HG03439 (cell line): ENCODE measurements around the gene BANF1.
A peak's percentile ranks its signal among the peaks of the same experiment; 100 is the strongest.

ENCODE experiments used
- ATAC-seq: cut with Tn5 transposase; IDR thresholded peaks from one replicate; pipeline ENCODE4 v1.9.1; 2021; ENCODE audit warnings: mild to moderate bottlenecking, moderate library complexity; ENCODE audit not compliant: unreplicated experiment

Gene BANF1

DNA sequence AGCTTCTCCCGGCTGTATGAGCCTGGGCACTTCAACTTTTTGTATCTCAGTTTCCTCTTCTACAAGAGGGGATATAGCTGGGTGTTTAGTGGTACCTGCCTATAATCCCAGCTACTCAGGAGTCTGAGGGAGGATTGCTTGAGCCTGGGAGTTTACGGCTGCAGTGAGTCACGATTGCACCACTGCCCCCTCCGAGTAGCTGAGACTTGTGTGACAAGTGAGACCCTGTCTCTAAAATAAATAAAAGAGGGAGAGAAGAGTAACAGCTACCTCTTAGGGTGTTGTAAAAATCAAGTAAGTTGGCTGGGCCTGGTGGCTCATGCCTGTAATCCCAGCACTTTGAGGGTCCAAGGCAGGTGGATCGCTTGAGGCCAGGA is 34.0 kb downstream of the BANF1 start:
- no peak for ATAC-seq

DNA sequence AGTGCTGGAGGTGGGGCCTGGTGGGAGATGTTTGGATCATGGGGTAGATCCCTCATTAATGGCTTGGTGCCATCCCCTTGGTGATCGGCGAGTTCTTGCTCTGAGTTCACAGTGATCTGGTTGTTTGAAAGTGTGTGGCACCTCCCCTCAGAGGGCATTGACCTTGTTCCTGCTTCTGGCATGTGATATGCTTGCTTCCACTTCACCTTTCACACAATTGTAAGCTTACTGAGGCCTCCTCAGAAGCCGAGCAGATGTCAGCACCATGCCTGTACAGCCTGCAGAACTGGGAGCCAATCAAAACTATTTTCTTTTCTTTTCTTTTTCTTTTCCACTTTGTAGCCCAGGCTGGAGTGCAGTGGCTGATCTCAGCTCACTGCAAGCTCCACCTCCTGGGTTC is 35.0 kb downstream of the BANF1 start:
- no peak for ATAC-seq

GRCh38 chr11:66039765-66040164 is 37.5 kb downstream of the BANF1 start:
- ATAC-seq: no peak

DNA sequence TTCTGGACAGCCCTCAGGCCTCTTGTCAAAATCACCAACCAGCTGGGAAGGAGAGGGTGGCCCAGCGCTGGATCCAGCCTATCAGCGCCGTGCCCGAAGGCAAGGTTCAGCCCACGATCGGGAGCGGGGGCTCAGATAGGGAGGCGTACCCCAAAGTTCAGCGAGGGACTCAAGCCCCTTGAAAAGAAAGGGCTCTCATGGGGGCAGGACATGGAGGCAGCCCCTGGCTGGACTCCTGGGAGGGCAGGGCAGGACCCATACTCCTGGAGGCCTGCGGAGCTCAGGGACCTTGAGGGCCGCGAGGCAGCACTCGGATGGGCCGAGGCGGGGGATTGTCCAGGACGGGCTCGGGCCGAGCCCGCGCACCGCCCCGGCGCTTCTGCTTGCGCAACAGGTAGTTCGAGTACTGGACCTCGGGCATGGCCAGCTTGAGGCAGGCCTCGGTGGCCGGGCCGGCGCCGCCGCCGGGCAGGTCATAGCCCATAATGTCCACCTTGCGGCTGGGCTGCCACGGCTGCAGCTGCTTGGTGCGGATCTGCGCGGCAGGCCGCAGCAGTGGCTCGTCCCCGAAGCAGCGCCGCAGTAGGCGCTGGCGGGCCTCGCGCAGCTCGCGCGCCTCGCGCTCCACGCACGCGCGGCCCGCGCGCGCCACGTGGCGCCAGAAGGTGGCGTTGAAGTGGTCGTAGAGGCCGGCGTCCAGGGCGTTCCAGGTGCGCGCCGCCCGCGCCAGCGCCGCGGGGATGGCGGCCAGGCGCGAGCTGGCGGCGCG is 40.1 kb downstream of the BANF1 start:
- no peak for ATAC-seq

GRCh38 chr11:66042996-66043906 is 40.9 kb downstream of the BANF1 start:
- ATAC-seq: no peak

DNA sequence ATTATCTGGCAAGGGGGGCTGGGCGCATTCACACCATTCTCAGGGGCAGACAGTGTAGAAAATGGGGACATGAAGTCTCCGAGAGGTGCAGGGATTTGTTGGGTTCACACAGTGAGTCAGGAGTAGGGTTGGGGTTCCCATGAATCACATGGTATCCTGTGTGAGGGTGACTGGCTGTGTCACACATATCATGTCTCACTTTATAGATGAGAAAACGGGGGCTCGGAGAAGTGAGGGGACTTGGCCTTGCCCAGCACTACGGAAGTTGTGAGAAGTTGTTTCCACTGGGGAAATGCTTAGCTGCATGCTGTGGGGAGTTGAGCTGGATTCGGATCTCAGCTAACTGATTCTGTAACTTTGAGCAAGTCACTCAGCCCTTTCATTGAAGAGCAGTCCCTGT is 42.5 kb downstream of the BANF1 start:
- ATAC-seq: no peak

DNA sequence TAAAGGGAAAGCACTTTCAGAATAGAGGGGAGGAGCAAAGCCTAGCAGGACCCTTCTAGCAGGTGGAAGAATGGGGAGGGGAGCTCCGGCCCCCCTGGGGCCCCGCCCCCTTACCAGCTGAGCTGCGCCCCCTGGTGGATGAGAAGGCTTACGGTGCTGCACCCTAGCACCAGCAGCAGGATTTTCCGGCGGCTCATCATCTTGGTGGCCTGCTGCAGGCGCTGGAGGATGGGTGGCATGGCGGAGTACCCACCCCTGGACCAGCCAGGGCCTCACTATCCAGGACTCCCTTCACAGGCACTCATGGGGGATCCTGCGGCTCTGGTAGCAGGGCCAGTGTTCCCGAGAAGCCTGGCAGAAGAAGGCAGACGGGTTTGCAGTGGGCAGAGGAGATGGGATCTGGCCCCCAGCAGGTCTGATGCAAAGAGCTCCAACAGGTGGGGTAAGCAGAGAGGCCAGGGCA is 42.9 kb downstream of the BANF1 start:
- ATAC-seq: peak; percentile 76

GRCh38 chr11:66046901-66047300 is 44.6 kb downstream of the BANF1 start:
- ATAC-seq: no peak

DNA sequence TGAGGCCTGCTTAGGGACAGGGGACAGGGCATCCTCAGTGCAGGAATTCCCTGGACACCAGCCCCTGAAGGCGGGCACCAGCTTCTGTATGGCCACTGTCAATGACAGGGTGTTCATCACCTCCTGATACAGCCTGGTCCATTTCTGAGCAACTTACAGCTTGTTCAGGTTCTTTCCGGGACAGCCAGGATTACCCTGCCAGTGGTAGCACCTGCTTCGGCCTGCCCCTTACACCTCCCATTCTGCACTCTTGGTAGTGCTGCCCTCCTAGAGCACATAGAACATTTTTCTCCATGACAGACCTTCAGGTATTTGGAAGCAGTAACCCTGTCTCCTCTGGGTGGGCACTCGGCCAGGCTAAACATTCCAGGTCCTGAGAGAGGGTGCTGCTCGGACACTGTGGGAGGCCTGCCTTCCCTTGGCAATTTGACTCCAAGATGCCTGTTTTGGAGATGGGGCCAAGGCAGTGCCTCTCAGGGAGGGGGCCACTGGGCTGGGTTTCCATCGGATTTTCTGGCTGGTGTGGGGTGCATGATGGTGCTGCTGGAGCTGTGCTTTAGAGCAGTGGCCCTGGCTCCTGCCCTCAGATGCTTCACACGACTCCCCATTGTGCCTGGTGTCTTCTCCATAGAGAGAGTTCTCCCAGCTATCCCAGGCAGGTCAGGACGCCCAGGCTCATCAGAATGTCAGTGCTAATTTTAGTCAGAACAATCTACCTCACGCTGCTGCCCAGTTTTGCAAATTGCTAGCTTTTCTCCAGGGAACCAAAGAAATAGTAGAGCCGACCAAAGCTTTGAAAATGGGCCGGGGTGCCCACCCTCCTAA is 45.5 kb downstream of the BANF1 start:
- ATAC-seq: no peak

DNA sequence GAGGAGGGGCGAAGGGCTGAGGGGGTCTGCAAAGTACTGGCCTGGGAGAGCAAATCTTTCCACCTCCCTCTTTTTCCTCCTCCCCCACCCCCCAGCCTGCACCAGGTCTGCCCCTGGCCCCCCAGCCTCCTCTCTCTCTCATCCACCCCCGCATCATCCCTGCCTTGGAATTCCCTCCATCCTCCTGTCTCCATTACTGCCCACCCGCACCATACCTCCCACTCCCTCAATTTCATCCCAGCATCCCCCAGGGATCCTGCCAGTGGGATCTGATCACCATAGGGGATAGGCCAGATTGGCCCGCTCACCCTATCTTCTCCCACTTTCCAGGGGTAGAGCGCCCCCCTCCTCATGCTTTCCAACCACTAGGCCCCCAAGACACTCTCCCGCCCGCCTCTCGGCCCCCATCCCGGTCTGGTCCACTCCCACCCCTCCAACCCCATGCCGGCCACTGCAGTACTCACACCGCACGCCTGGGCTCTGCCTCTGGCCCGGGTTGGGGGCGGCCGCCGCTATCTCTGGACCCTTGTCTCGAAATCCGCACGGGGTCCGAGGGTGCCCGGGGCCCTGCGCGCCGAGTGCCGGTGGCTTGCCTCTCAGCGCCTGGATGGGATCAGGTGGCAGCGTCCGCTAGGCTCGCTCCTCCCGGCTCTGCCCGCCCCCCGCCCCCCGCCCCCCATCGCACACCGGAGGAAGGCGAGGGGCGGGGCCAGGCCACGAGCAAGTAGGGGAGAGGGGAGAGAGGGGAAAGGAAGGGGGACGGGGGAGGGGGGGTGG is 46.4 kb downstream of the BANF1 start, which contains the start of gene GAL3ST3:
Gene GAL3ST3, minus strand, starts transcription at position 615 of the 777 bp plus-strand sequence. CDS start 3,746 bp downstream, outside the sequence.
- ATAC-seq: no peak

GRCh38 chr11:66050581-66051231 is 48.4 kb downstream of the BANF1 start:
- ATAC-seq: no peak

DNA sequence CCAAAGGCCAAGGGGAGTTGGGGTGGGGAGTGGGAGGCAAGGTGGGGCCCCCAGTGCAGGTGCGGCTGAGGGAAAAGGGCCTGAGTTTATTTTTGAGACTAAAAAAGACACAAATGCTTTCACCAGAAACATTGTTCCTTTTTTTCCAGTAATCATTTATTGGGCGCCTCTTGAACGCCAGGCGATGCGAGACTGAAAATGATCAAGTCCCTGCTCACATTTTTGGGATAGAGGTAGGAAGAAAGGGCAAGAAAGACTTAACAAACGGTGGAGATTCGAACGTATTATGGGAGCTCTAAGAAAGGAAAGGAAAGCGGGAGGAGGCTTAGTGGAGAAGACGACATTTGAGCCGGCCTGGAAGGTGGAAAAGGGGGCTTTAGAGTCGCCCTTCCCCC is 49.1 kb downstream of the BANF1 start:
- ATAC-seq: no peak

GRCh38 chr11:66051766-66052663 is 49.7 kb downstream of the BANF1 start, which contains the start of gene SF3B2:
TSS of gene SF3B2 (plus strand) at chr11:66052364. CDS start at chr11:66052385, 21 bp downstream.
- peak; percentile 95 for ATAC-seq

GRCh38 chr11:66052664-66052982 is 50.3 kb downstream of the BANF1 start:
- no peak for ATAC-seq
